Tibial nerve (tissue), 3 donors: ENCODE measurements around the gene BCL3.

Experiments
- CTCF ChIP-seq, 5 experiments: fragments of 200-600 bp in 3 of 5; fragments of 450-650 bp in 2 of 5; sonication (generic) in 3 of 5; IDR thresholded peaks; one replicate each; pipeline ENCODE4 v1.5.1; 2016 to 2019; ENCODE audit warnings: antibody characterized with exemption in 5 of 5, mild to moderate bottlenecking in 3 of 5, moderate library complexity in 2 of 5
- POLR2A ChIP-seq, 2 donors: fragments of 450-650 bp; IDR thresholded peaks; one replicate each; pipeline ENCODE4 v1.6.1; 2017; ENCODE audit warnings: antibody characterized with exemption in 2 of 2, mild to moderate bottlenecking in 2 of 2, moderate library complexity in 2 of 2

- peak in 1 of 5 experiments; percentile 16 for TF ChIP-seq CTCF (IDR thresholded peaks at IDR 0.05)
- peak; percentile 3 to 15 for TF ChIP-seq POLR2A (IDR thresholded peaks at IDR 0.05)
Measured at GRCh38 chr19:44753932-44754749, 5.6 kb downstream of the BCL3 start.
